Stimulated activated naive CD8-positive, alpha-beta T cell treated with anti-CD3 and anti-CD28 coated beads, Interleukin-15, amount 100 ng/mL, for 72 hours (primary cell): Measurements from ENCODE around the gene RNF144A.

Experiments
- ATAC-seq: fragments of 150-1000 bp; cut with Tn5 transposase; 2 replicates; pipeline ENCODE4 v1.10.0; 2021; ENCODE audit warnings: mild to moderate bottlenecking, moderate library complexity
- DNase-seq, 2 donors: peaks; one replicate each; pipeline ENCODE4 v3.0.0; 2021 to 2022
- H3K27ac Mint-ChIP-seq, 2 donors: one replicate each; pipeline ENCODE4 v1.8.0; 2022; ENCODE audit warnings: mild to moderate bottlenecking in 2 of 2, mixed read lengths in 2 of 2, moderate library complexity in 2 of 2
- H3K27me3 Mint-ChIP-seq: one replicate; pipeline ENCODE4 v1.8.0; 2022; ENCODE audit warnings: mixed read lengths
- H3K4me1 Mint-ChIP-seq: one replicate; pipeline ENCODE4 v1.8.0; 2022; ENCODE audit warnings: mild to moderate bottlenecking, mixed read lengths
- H3K4me3 Mint-ChIP-seq, 2 donors: one replicate each; pipeline ENCODE4 v1.8.0; 2022; ENCODE audit warnings: mild to moderate bottlenecking in 2 of 2, mixed read lengths in 2 of 2, moderate library complexity in 1 of 2
- H3K9me3 Mint-ChIP-seq, 2 donors: one replicate each; pipeline ENCODE4 v1.8.0; 2022; ENCODE audit warnings: mixed read lengths in 2 of 2

RNF144A gene

GRCh38 chr2:6919901-6920742 lies 2.9 kb downstream of the RNF144A start:
- Mint-ChIP-seq H3K4me3 (peak overlapping the region; percentile 78 to 95), H3K9me3 (no peaks in the 10 kb centered on the region), H3K27ac (peak overlapping the region in 1 of 2 donors; percentile 42), H3K27me3 (no peaks in the 10 kb centered on the region), H3K4me1 (peaks cover 87% of the 10 kb centered on the region)
- DNase-seq, result no peak
- ATAC-seq, result no peak

DNA sequence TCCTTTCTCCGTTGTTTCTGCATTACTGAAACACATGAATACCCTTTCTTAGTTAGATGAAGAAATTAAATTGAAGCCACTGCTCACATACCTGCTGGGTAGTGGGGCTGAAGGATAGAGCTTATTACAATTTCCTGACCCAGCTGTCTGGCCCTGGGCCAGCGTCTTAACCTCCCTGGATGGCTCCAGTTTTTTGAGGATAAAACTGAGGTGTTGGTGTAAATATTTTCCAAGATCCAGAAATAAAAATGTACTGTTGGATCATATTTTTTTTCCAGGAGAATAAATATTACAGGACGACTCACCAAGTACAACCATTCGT lies 3.5 kb downstream of the RNF144A start:
- DNase-seq, result no peak
- Mint-ChIP-seq H3K4me3 (peak overlapping the region in 1 of 2 donors; percentile 95), H3K4me1 (peaks cover 87% of the 10 kb centered on the region), H3K9me3 (no peaks in the 10 kb centered on the region), H3K27me3 (no peaks in the 10 kb centered on the region), H3K27ac (no peak overlapping the region)
- no peak for ATAC-seq

DNA sequence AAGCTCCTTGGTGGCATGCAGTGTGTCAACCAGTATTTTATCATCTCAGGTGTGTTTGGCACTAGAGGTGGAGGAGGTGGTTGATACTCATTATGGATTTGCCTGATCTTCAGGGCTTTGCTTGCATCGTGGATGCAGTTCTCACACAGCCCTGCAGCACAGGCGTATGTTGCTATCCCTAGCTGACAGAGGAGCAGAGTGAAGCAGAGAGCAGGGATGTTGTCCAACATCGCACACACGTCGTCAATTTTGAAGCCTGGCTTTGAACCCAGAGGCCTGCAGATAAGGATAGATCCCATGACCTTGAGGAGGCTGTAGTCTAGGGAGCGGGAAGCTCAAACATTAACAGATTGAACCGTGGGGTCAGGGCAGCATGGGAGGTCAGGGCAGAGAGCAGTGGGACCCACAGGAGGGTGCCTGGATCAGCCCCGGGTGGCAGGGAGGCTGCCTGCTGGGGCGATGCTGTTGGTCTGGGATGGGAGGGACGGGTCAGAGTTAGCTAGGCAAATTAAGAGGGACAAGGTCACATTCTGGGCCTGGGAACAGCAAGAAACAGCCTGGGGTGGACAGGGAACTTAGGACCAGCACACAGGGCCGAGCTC lies 4.2 kb downstream of the RNF144A start:
- DNase-seq (no peak), ATAC-seq (no peak)
- H3K27me3 Mint-ChIP-seq, result no peaks in the 10 kb centered on the region
- peaks cover 87% of the 10 kb centered on the region for H3K4me1 Mint-ChIP-seq
- H3K27ac Mint-ChIP-seq, result peak overlapping the region in 1 of 2 donors; percentile 28
- no peaks in the 10 kb centered on the region for H3K9me3 Mint-ChIP-seq
- H3K4me3 Mint-ChIP-seq, result peak overlapping the region in 1 of 2 donors; percentile 46

DNA sequence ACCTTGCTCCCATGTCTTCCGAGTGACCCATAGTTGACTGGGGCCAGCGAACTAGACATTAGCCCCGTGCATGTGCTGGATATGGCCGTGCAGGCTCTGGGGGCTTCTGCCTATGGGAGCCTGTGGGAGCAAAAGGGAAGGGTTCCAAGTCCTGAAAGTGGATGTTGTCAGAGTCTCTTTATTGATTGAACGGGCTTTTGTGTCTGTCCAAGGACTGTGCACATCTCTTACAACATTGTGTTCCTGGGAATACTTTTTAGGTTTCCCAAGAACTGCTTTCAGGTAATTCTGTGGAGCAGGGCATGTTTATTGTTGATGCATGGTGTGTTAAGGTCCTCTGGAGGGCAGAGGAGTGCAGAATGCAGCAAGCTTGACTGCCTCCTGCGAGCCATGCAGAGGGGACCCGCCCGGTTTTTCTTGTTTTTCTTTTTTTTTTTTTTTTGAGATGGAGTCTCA lies 5.0 kb downstream of the RNF144A start:
- Mint-ChIP-seq H3K4me1 (peaks cover 88% of the 10 kb centered on the region), H3K27me3 (no peaks in the 10 kb centered on the region), H3K9me3 (peaks cover 0 to 4% of the 10 kb centered on the region in 2 donors), H3K4me3 (peak overlapping the region in 1 of 2 donors; percentile 30), H3K27ac (peak overlapping the region in 1 of 2 donors; percentile 43)
- ATAC-seq (no peak), DNase-seq (no peak)

- Mint-ChIP-seq H3K4me3 (no peak overlapping the region), H3K4me1 (peaks cover 97% of the 10 kb centered on the region)
Measured at GRCh38 chr2:6923319-6923718, 6.1 kb downstream of the RNF144A start.

DNA sequence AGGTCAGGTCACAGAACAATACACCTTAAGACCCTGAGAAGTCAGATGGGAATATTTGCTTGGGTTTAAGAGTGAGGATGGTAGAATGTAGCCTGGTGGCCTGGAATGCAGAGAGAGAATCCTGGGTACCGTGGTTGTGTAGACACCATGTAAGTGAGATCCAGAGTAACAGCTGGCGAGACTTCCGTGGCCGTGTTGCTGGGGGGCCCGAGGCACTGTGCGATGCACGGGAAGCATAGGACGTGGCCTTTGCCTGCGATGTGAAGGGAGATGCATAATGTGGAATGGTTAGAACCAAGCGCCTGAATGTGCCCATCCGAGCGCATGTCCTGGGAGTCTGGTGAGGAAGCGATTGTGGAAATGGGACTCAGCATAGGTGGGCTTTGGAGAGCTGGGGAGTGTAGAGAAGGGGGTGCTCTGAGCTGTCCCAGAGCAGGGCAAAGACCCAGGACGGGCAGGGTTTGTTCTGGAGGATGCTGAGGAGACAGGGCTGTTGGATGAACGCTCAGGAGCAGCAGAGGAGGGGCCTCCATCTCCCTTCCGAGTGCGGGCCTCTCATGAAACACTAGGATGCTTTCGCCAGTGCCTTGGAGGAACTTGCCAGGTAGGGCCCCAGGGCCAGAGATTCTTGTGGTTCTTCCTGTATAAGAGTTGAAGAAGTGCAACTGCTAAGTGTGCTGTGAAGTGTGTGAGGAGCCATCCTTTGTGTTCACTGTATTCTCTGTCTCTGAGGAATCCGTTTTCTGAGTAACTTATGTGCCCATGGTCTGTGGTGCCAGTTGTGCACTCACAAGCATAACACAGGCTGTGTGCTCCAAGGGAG lies 7.1 kb downstream of the RNF144A start:
- no peaks in the 10 kb centered on the region for H3K27me3 Mint-ChIP-seq
- peak overlapping the region; percentile 10 to 43 for H3K27ac Mint-ChIP-seq
- peak overlapping the region in 1 of 2 donors; percentile 2 for H3K4me3 Mint-ChIP-seq
- DNase-seq (no peak), ATAC-seq (no peak)
- peaks cover 4 to 20% of the 10 kb centered on the region in 2 donors for H3K9me3 Mint-ChIP-seq
- peaks cover 97% of the 10 kb centered on the region for H3K4me1 Mint-ChIP-seq

More at GRCh38 chr2:6923319-6923718, 6.1 kb downstream of the RNF144A start:
- DNase-seq (no peak), ATAC-seq (no peak)
- Mint-ChIP-seq H3K9me3 (peaks cover 4 to 12% of the 10 kb centered on the region in 2 donors), H3K27me3 (no peaks in the 10 kb centered on the region), H3K27ac (no peak overlapping the region)

GRCh38 chr2:6924924-6925409 lies 7.8 kb downstream of the RNF144A start:
- Mint-ChIP-seq H3K9me3 (peaks cover 4 to 20% of the 10 kb centered on the region in 2 donors), H3K27ac (peak overlapping the region in 1 of 2 donors; percentile 43), H3K4me1 (peaks cover 93% of the 10 kb centered on the region)

DNA sequence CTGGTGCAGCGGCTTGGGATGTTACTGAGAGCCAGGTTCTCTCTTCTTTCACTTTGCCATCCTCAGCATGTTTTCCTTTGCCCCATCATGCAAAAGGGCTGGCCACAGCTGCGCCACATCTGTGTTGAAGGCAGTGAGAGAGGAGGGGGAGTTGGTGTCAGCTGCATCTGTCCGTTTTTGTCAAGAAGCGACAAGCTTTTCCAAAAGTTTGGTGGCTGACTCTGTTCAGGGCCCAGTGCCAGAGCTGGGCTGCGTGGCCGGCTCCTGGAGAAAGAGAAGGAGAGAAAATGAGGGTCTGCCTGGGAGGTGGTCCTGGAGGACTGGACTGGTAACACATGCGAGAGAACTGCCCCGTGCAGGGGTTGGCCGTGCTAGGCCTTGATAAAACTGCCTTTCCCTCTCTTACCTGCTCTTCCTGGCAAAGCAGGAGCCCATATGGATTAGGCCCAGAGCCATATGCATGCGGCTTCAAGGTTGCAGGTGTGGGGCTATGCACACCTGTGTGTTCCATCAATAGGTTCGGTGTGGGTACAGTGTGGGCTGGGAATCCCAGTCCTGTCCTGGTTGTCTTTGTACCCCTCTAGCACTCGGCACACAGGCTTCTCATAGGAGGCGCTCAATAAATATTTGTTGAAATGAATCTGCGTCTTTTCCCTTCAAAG lies 9.0 kb downstream of the RNF144A start:
- ATAC-seq (no peak), DNase-seq (no peak)
- Mint-ChIP-seq H3K4me3 (no peak overlapping the region), H3K9me3 (peaks cover 4 to 20% of the 10 kb centered on the region in 2 donors), H3K27me3 (no peaks in the 10 kb centered on the region), H3K27ac (no peak overlapping the region), H3K4me1 (peaks cover 82% of the 10 kb centered on the region)

More at GRCh38 chr2:6924924-6925409, 7.8 kb downstream of the RNF144A start:
- Mint-ChIP-seq H3K4me3 (no peak overlapping the region), H3K27me3 (no peaks in the 10 kb centered on the region)
- DNase-seq (no peak), ATAC-seq (no peak)

DNA sequence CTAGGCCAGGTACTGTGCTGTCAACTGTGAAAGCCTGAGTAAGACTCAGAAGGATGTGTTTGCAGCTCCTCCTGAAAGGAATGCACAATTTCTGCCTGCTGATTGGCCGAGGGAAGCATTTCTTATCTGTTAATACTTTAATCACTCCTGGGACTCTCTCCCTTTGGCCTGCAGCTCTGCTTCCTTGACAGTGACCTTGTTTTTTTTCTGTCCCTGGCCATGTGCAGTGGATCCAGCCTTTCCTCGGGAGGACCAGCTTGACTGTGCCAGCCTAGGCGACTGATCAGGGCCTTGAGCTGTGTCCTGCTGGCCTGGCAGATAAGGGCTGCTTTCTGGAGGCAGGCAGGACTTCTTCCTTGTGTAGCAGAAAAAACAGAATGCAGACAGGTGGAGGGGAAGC lies 10.0 kb downstream of the RNF144A start:
- DNase-seq, result no peak
- ATAC-seq, result no peak
- Mint-ChIP-seq H3K4me1 (peaks cover 81% of the 10 kb centered on the region), H3K9me3 (peaks cover 4 to 20% of the 10 kb centered on the region in 2 donors), H3K27ac (no peak overlapping the region), H3K27me3 (no peaks in the 10 kb centered on the region), H3K4me3 (no peak overlapping the region)

DNA sequence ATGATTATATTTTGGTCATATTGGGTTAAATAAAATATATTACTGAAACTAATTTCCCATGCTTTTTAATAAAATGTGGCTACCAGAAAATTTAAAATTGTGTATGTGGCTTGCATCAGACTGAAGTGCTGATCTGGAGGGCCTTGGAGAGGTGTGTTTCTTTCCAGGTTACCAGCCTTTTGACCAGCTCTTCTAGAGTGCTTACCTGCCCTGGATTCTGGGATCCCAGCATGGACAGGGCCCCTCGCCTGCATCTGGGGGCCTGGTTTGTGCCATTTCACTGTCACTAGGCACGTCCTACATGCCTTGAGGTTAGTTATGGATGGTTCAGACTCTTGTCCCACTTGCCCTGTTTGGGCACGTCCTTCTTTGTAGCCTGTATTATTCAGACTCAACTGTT lies 10.5 kb downstream of the RNF144A start:
- Mint-ChIP-seq H3K27ac (no peak overlapping the region), H3K4me1 (peaks cover 81% of the 10 kb centered on the region), H3K27me3 (no peaks in the 10 kb centered on the region), H3K4me3 (no peak overlapping the region), H3K9me3 (peaks cover 4 to 20% of the 10 kb centered on the region in 2 donors)
- DNase-seq (no peak), ATAC-seq (no peak)

DNA sequence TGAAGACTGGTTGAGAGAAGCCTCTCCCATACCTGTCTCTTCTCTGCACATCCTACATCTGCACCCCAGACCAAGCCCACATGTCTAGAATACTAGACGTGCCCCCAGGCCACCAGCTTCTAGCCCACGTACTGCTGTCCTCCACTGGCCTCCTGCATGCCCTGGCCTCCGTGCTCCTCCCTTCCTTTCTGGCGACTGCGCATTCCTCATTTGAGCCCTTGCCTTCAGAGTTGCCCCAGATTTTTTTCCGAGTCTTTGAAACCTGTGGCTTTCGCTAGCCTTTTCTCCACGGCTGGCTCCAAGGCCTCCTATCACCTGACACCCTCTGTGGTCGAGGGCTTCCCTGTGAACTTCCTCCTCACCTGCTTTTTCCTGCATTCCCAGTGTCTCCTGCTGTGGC lies 11.2 kb downstream of the RNF144A start:
- ATAC-seq, result no peak
- peak overlapping the region in 1 of 2 donors; percentile 65 for H3K4me3 Mint-ChIP-seq
- peaks cover 4 to 20% of the 10 kb centered on the region in 2 donors for H3K9me3 Mint-ChIP-seq
- H3K27me3 Mint-ChIP-seq, result no peaks in the 10 kb centered on the region
- H3K4me1 Mint-ChIP-seq, result peaks cover 81% of the 10 kb centered on the region
- DNase-seq, result no peak
- peak overlapping the region in 1 of 2 donors; percentile 91 for H3K27ac Mint-ChIP-seq

DNA sequence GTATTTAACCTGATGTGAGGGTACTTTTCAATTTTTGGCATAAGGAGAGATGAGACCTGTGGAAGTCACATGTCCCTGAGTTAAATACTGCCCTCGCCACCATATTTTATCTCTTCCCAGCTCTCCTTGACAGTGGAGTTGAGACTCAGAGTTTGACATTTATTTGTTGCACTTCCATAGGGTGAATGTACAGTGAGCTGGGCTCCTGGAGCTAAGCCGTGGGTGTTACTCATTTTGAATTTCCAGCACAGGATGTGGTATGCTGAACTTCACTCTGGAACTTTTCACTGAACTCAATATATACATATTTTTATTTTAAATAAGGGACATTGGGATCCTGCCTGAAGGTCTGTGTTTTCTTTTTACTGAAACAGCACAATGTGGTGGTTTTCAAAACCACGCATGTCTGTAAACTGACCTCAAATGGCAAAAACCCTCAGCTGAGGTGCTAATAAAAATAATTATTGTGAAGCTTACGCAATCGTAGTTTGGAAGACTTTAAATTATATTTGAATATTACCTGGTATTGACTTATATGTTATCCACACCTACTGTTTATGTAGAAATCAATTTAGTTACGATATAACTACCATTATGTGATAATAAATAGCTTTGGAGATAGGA lies 12.1 kb downstream of the RNF144A start:
- Mint-ChIP-seq H3K4me1 (peaks cover 79% of the 10 kb centered on the region), H3K27ac (no peak overlapping the region), H3K4me3 (peak overlapping the region; percentile 26 to 49), H3K27me3 (no peaks in the 10 kb centered on the region), H3K9me3 (peaks cover 4 to 20% of the 10 kb centered on the region in 2 donors)
- ATAC-seq (peak; percentile 31), DNase-seq (no peak)

GRCh38 chr2:6930923-6931647 lies 13.9 kb downstream of the RNF144A start:
- no peak for DNase-seq
- Mint-ChIP-seq H3K27ac (no peak overlapping the region), H3K9me3 (peaks cover 4 to 20% of the 10 kb centered on the region in 2 donors), H3K4me1 (peaks cover 79% of the 10 kb centered on the region), H3K4me3 (no peak overlapping the region), H3K27me3 (no peaks in the 10 kb centered on the region)
- no peak for ATAC-seq

DNA sequence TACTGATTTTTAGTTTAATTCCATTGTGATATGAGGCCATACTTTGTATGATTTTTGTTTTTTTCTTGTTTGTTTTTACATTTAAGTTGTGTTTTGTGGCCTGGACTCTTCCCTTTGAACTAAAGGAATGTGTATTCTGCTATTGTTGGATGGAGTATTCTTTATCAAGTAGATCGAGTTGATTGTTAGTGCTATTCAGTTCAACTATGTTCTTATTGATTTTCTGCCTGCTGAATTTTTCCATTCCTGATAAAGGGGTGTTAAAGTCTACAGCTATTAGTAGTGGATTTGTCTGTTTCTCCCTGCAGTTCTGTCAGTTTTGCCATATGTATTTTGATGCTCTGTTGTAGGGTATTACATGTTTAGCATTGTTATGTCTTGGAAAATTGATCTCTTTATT lies 14.5 kb downstream of the RNF144A start:
- ATAC-seq (no peak), DNase-seq (no peak)
- Mint-ChIP-seq H3K27me3 (no peaks in the 10 kb centered on the region), H3K4me1 (peaks cover 79% of the 10 kb centered on the region), H3K27ac (no peak overlapping the region), H3K9me3 (peaks cover 4 to 20% of the 10 kb centered on the region in 2 donors), H3K4me3 (no peak overlapping the region)
